ENCODE results near the gene SLC35E1. TPM values are rescaled to one million over a fixed set of nuclear protein-coding genes. Genes with fewer than 3 reads are reported as not detected.

Gene SLC35E1
- total RNA-seq, 1 donor from 2014 or later: 26.8 TPM

DNA sequence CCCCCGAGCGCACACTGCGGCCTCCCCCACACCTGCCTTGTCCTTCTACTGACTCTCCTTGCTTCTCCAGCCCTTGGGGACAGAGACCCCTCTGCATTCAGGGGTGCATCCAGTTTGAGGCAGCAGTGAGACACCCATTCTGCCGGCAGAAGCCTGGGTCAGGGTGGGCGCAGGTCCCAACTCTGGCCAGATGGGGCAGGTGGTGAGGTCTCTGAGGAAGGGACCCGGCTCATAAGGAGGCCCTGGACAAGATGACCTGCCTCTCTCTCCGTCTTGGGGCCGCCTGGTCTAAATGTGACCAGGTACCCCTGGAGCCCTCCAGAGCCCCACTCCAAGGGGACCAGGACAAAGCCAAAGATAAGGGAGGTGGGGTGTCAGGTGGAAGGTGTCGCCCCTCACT lies 36.1 kb downstream of the SLC35E1 start:
- H3K4me3 ChIP-seq: no peak overlapping the region
- H3K4me1 ChIP-seq: peaks cover 34% of the 10 kb centered on the region
- TF ChIP-seq, protein P1, sequence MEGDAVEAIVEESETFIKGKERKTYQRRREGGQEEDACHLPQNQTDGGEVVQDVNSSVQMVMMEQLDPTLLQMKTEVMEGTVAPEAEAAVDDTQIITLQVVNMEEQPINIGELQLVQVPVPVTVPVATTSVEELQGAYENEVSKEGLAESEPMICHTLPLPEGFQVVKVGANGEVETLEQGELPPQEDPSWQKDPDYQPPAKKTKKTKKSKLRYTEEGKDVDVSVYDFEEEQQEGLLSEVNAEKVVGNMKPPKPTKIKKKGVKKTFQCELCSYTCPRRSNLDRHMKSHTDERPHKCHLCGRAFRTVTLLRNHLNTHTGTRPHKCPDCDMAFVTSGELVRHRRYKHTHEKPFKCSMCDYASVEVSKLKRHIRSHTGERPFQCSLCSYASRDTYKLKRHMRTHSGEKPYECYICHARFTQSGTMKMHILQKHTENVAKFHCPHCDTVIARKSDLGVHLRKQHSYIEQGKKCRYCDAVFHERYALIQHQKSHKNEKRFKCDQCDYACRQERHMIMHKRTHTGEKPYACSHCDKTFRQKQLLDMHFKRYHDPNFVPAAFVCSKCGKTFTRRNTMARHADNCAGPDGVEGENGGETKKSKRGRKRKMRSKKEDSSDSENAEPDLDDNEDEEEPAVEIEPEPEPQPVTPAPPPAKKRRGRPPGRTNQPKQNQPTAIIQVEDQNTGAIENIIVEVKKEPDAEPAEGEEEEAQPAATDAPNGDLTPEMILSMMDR (IDR thresholded peaks at IDR 0.05; ENCODE audit: borderline replicate concordance): no peak
- no peaks in the 10 kb centered on the region for H3K9me3 ChIP-seq (replicated peaks)
- H3K27me3 ChIP-seq (ENCODE audit: low read depth): no peaks in the 10 kb centered on the region
- no peak overlapping the region for H3K27ac ChIP-seq (replicated peaks)
- DNase-seq: no peak
- H3K36me3 ChIP-seq: peaks cover 86% of the 10 kb centered on the region
- intact Hi-C loops (cut with micrococcal nuclease): no loop called here

DNA sequence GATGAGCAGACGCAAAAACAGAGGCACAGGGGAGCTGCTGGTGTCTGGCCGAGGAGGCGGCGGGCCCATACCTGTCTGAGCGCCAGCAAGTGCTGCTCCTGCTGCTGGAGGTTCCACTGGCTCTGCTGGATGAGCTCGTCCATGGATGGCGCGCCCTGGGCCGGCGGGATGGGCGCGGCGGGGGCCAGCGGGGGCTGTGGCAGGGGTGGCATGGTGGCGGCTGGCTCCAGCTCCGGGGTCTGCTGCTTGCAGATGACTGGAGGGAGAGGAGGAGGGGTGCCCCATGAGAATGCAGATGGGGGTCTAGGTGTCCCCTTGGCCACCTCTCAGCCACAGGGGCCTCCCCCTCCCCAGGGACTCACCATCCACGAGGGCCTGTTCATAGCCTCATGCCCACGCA lies 36.8 kb downstream of the SLC35E1 start:
- intact Hi-C loops (cut with micrococcal nuclease): no loop called here
- TF ChIP-seq, protein P1 (IDR thresholded peaks at IDR 0.05; ENCODE audit: borderline replicate concordance): no peak

DNA sequence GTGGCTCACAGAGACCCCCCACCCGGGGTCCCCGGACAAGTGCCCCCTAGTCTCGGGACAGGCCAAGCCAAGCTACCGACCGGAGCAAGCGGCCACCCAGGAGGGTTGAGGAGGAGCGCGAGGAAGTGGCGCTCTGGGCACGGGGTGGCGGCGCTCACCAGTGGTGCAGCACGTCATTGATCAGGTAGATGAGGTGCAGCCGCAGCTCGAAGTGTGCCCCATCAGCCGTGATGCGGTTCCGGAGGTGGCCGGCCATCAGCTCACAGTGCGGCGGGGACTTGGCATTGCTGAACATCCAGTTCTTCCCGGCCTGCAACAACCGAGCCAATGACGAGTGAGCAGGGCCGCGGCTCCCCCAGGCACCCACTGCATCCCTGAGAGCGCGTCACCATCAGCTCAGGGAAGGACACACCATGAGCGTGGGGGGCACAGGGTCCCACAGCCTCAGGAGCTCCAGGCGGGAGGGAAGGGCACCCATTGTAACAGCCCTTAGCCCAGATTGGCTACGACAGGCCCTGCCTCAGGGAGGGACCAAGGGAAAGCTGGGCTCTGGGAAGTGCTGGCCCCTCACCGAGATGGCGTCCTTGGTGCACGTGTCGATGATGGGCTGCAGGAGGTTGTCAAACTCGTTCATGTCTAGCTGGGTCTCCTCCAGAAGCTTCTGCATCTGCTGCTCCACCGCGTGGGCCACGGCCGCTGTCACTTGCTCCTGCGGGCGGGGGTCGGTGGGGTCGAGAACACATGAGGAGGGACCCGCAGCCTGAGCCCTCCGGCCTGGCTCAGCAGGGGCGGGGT lies 39.6 kb downstream of the SLC35E1 start:
- no peak for DNase-seq
- peaks cover 98% of the 10 kb centered on the region for H3K36me3 ChIP-seq

More for the DNA sequence above, 36.8 kb downstream of the SLC35E1 start:
- Histone ChIP-seq H3K36me3 (peaks cover 90% of the 10 kb centered on the region), H3K4me3 (no peak overlapping the region), H3K27ac (replicated peaks) (no peak overlapping the region), H3K4me1 (peaks cover 27% of the 10 kb centered on the region), H3K27me3 (ENCODE audit: low read depth) (no peaks in the 10 kb centered on the region), H3K9me3 (replicated peaks) (no peaks in the 10 kb centered on the region)
- DNase-seq: no peak

DNA sequence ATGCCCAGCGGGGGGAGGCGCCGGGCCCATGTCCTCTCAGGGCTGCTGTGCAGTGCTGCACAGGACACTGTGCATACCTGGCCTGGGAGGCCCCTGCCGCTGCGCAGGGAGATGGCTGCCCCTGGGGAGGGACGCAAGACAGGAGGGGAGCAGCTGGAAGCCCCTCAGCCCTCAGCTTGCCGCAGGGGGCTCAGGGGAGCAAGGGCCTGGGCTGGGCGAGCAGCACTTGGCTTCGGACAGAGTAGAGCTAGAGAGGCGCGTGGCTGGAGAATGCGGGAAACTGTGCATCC lies 40.9 kb downstream of the SLC35E1 start:
- no peak overlapping the region for H3K4me3 ChIP-seq
- no peak for DNase-seq
- no peaks in the 10 kb centered on the region for H3K9me3 ChIP-seq (replicated peaks)
- H3K27ac ChIP-seq (replicated peaks): no peak overlapping the region
- H3K36me3 ChIP-seq: peaks cover 99% of the 10 kb centered on the region
- intact Hi-C loops (cut with micrococcal nuclease): no loop called here
- H3K4me1 ChIP-seq: peaks cover 4% of the 10 kb centered on the region
- H3K27me3 ChIP-seq (ENCODE audit: low read depth): no peaks in the 10 kb centered on the region
- TF ChIP-seq, protein P1 (IDR thresholded peaks at IDR 0.05; ENCODE audit: borderline replicate concordance): no peak

More for the DNA sequence above, 39.6 kb downstream of the SLC35E1 start:
- TF ChIP-seq, protein P1 (IDR thresholded peaks at IDR 0.05; ENCODE audit: borderline replicate concordance): no peak
- H3K4me3 ChIP-seq: no peak overlapping the region
- H3K27ac ChIP-seq (replicated peaks): no peak overlapping the region
- no peaks in the 10 kb centered on the region for H3K9me3 ChIP-seq (replicated peaks)
- intact Hi-C loops (cut with micrococcal nuclease): no loop called here
- peaks cover 2% of the 10 kb centered on the region for H3K4me1 ChIP-seq
- H3K27me3 ChIP-seq (ENCODE audit: low read depth): no peaks in the 10 kb centered on the region

DNA sequence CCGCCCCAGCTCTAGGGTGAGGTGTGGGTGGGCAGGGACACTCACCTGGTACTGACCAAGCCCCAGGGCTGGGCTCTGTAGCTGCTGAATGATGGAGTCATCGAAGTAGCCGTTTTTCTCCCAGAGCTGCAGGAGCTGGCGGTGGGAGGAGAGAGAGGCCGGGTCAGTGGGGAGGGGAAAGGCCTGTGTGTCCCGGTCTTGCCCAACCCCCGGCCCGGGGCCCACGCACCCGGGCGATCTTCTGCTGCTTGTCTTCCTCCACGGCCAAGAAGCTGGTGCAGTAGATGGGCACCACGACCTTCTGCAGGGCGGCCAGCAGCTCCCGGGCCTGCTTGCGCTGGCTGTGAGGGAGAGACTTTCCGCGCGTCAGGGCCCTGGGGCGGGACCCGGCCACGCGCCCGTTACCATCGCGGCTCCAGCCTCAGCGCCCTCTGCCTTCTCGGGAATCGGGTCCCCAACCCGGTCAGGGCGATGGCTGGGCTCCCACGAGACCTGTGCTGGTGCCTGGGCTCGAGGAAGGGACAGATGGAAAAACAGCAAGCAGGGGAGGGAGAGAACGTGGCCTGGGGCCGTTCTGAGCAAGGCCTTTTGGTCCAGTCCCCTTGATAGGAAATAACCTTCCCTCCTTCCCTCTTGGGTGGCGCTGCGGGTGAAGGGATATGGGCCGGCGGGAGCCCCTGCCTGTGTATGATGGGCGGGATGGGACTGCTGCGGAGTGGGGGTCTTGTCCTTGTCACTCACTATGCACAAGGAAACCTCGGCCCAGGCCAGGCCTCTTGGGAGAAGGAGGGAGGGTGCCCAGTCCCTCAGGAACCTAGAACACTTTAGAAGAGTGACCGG lies 41.5 kb downstream of the SLC35E1 start:
- Histone ChIP-seq H3K9me3 (replicated peaks) (no peaks in the 10 kb centered on the region), H3K36me3 (peaks cover 100% of the 10 kb centered on the region)

More for the DNA sequence above, 41.5 kb downstream of the SLC35E1 start:
- intact Hi-C loops (cut with micrococcal nuclease): no loop called here
- Histone ChIP-seq H3K27ac (replicated peaks) (no peak overlapping the region), H3K27me3 (ENCODE audit: low read depth) (no peaks in the 10 kb centered on the region), H3K4me1 (peaks cover 4% of the 10 kb centered on the region), H3K4me3 (no peak overlapping the region)
- no peak for DNase-seq
- TF ChIP-seq, protein P1 (IDR thresholded peaks at IDR 0.05; ENCODE audit: borderline replicate concordance): no peak

Data from left ventricle myocardium inferior (tissue), 1 donor.